OCI-LY7 (cell line): Measurements from ENCODE around the gene MGAT4D. TPM values are rescaled to one million over a fixed set of nuclear protein-coding genes. Genes with fewer than 3 reads are reported as not detected.
"Not testable (repeated sequence)": the region's sequence is repeated elsewhere in the genome, so short reads cannot be mapped to it uniquely, and the experiment has no call there.

Experiments used
- BruUV-seq: library from RNA; stranded (reverse); fragments of 400-500 nt; replicated peaks from 2 replicates; lab custom pipeline; 2021; lab: Mats Ljungman, UMichigan
- CTCF ChIA-PET: fragments of 300-600 bp; sonication (Branson Sonifier 250); formaldehyde crosslinking; loops from one replicate; lab custom pipeline; 2022; ENCODE audit warnings: antibody characterized with exemption; ENCODE audit not compliant: unreplicated experiment; lab: Charles Lee
- POLR2A ChIA-PET: fragments of 300-600 bp; sonication (Branson Sonifier 250); formaldehyde crosslinking; loops from one replicate; lab custom pipeline; 2022; ENCODE audit warnings: antibody characterized with exemption; lab: Charles Lee
- DNase-seq: peaks from one replicate; pipeline ENCODE4 v3.0.0-alpha.2; 2015; ENCODE audit warnings: low spot score
- H2AFZ ChIP-seq: fragments of 200-600 bp; sonication (generic), shearing (Covaris generic); 2 replicates; pipeline ENCODE4 v1.6.1; 2014; ENCODE audit warnings: mild to moderate bottlenecking, antibody characterized with exemption, low read length, moderate library complexity
- H3K27ac ChIP-seq: fragments of 200-600 bp; sonication (generic); 2 replicates; pipeline ENCODE4 v1.5.1; 2014; ENCODE audit warnings: mixed run types, low read depth, mild to moderate bottlenecking, moderate library complexity, low read length, inconsistent platforms; ENCODE audit not compliant: poor library complexity, severe bottlenecking
- H3K36me3 ChIP-seq: fragments of 200-600 bp; sonication (generic); 2 replicates; pipeline ENCODE4 v1.6.1; 2014; ENCODE audit warnings: mild to moderate bottlenecking, antibody characterized with exemption, low read length, moderate library complexity, mixed read lengths; ENCODE audit not compliant: insufficient read depth
- H3K4me1 ChIP-seq: fragments of 200-600 bp; sonication (generic); 2 replicates; pipeline ENCODE4 v1.5.1; 2014; ENCODE audit warnings: mild to moderate bottlenecking, low read length; ENCODE audit not compliant: insufficient read depth, poor library complexity, severe bottlenecking
- H3K4me2 ChIP-seq: fragments of 200-600 bp; sonication (generic); 2 replicates; pipeline ENCODE4 v1.6.1; 2014; ENCODE audit warnings: mild to moderate bottlenecking, low read length
- H3K4me3 ChIP-seq: fragments of 200-600 bp; sonication (generic); 2 replicates; pipeline ENCODE4 v1.5.1; 2014; ENCODE audit warnings: mild to moderate bottlenecking, low read depth, low read length; ENCODE audit not compliant: poor library complexity, severe bottlenecking
- H3K79me2 ChIP-seq: fragments of 200-600 bp; sonication (generic); 2 replicates; pipeline ENCODE4 v1.6.1; 2016; ENCODE audit warnings: low read depth, mild to moderate bottlenecking, low read length, moderate library complexity, mixed read lengths; ENCODE audit not compliant: insufficient read depth
- H3K9me2 ChIP-seq: fragments of 200-600 bp; sonication (generic); 2 replicates; pipeline ENCODE4 v1.6.1; 2016; ENCODE audit warnings: mild to moderate bottlenecking, low read length, mixed read lengths; ENCODE audit not compliant: insufficient read depth
- H3K9me3 ChIP-seq: fragments of 200-600 bp; sonication (generic); 2 replicates; pipeline ENCODE4 v1.6.1; 2014; ENCODE audit warnings: mild to moderate bottlenecking, mixed run types, low read length, mixed read lengths
- H4K20me1 ChIP-seq: fragments of 200-600 bp; sonication (generic); 2 replicates; pipeline ENCODE4 v1.6.1; 2014; ENCODE audit warnings: mild to moderate bottlenecking, antibody characterized with exemption, low read length, moderate library complexity, mixed read lengths; ENCODE audit not compliant: insufficient read depth
- EZH2phosphoT487 ChIP-seq: fragments of 200-600 bp; sonication (generic); IDR thresholded peaks from 2 replicates; pipeline ENCODE4 v1.6.1; 2018; ENCODE audit warnings: low read depth, borderline replicate concordance, mild to moderate bottlenecking, mixed run types, antibody characterized with exemption, low read length, moderate library complexity, mixed read lengths
- intact Hi-C: fragments of 100-400 bp; cut with micrococcal nuclease; formaldehyde crosslinking; loops from one replicate; pipeline ENCODE4 v1.10.0; 2022; ENCODE audit not compliant: unreplicated experiment
- total RNA-seq, 2 experiments: library from RNA; depleted of rRNA in 1 of 2; stranded (reverse); fragments of >200 nt in 1 of 2; shearing (Covaris generic) in 1 of 2; gene quantifications; 2 replicates each; pipeline ENCODE4 v1.2.3, GENCODE V29; 2014 to 2022
- TF ChIP-seq, protein P1 (sequence below): fragments of 200-600 bp; sonication (generic); conservative IDR thresholded peaks from 2 replicates; pipeline ENCODE4 v1.5.1; 2014; ENCODE audit warnings: mild to moderate bottlenecking, antibody characterized with exemption, low read length, moderate library complexity, mixed read lengths

MGAT4D gene
- total RNA-seq, 2 experiments from 2014 or later: not detected

DNA sequence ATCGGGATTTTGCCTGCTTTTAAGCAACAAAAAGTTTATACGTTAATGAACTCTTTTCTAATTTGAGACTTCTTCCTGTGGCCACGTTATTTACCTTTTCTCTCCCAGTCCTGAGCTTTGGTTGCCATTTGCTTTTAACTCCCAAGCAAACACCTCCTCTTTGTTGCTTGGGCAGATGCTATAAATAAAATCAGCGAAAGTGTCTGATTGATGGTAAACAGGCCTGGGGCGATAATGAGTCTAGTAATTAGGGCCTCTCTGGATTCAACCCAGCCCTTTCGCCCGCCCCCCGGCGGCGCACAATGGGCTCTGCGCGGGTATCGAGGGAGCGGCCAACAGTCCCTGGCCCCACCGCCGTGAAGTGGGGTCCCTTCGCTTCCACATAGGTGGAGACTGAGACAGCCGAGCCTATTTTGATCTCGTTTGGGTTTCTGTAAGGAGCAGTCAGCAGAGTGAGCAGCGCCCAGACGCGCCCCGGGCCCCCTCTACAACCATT lies 71.4 kb downstream of the MGAT4D start:
- no peaks in the 10 kb centered on the region for H3K9me2 ChIP-seq
- H3K27ac ChIP-seq: no peak overlapping the region
- peak overlapping the region; percentile 72 for H3K4me3 ChIP-seq
- H3K9me3 ChIP-seq: no peaks in the 10 kb centered on the region
- H3K36me3 ChIP-seq: no peaks in the 10 kb centered on the region
- CTCF ChIA-PET: no interaction called here
- H3K79me2 ChIP-seq: no peaks in the 10 kb centered on the region
- H3K4me1 ChIP-seq: peaks cover 10% of the 10 kb centered on the region
- BruUV-seq: no TSS peak
- peak overlapping the region; percentile 93 for H2AFZ ChIP-seq
- DNase-seq: peak; percentile 19
- H4K20me1 ChIP-seq: no peaks in the 10 kb centered on the region
- intact Hi-C loops: loop anchor here (1.0 to 5.0 kb wide), 3 partner anchors 96 to 424 kb away; partner anchors contain the start of gene ELMOD2
- no peak for TF ChIP-seq EZH2phosphoT487
- TF ChIP-seq, protein P1, sequence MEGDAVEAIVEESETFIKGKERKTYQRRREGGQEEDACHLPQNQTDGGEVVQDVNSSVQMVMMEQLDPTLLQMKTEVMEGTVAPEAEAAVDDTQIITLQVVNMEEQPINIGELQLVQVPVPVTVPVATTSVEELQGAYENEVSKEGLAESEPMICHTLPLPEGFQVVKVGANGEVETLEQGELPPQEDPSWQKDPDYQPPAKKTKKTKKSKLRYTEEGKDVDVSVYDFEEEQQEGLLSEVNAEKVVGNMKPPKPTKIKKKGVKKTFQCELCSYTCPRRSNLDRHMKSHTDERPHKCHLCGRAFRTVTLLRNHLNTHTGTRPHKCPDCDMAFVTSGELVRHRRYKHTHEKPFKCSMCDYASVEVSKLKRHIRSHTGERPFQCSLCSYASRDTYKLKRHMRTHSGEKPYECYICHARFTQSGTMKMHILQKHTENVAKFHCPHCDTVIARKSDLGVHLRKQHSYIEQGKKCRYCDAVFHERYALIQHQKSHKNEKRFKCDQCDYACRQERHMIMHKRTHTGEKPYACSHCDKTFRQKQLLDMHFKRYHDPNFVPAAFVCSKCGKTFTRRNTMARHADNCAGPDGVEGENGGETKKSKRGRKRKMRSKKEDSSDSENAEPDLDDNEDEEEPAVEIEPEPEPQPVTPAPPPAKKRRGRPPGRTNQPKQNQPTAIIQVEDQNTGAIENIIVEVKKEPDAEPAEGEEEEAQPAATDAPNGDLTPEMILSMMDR: 0 out of 2 replicates have a peak, but pooled peaks have one; percentile 12
- POLR2A ChIA-PET: interaction anchor here (1.1 kb wide), 1 partner anchor 53 kb away, joined by 3 read pairs; the partner anchor contains the start of gene SCOC
- peak overlapping the region; percentile 83 for H3K4me2 ChIP-seq

DNA sequence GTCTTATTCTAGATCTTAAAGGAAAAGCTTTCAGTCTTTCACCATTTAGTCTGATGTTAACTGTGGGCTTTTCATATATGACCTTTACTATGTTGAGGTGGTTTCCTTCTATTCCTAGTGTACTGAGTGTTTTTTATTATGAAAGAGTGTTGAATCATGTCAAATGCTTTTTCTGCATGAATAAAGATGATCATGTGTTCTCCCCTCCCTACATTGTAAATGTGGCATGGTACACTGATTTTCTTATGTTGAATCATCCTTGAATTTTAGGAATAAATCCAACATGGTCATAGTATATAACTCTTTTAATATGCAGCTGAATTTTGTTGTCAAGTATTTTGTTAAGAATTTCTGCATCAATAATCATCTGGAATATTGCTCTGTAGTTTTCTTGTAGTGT lies 75.0 kb downstream of the MGAT4D start:
- DNase-seq: no peak
- Histone ChIP-seq H3K4me2 (no peak overlapping the region), H3K79me2 (no peaks in the 10 kb centered on the region), H3K4me1 (peaks cover 9% of the 10 kb centered on the region), H3K4me3 (no peak overlapping the region), H3K27ac (no peak overlapping the region), H3K36me3 (no peaks in the 10 kb centered on the region), H2AFZ (no peak overlapping the region), H3K9me3 (no peaks in the 10 kb centered on the region), H3K9me2 (no peaks in the 10 kb centered on the region), H4K20me1 (no peaks in the 10 kb centered on the region)
- TF ChIP-seq, protein P1: no peak
- no peak for TF ChIP-seq EZH2phosphoT487
- ChIA-PET POLR2A (no interaction called here), CTCF (no interaction called here)
- BruUV-seq: no TSS peak
- intact Hi-C loops: no loop called here

DNA sequence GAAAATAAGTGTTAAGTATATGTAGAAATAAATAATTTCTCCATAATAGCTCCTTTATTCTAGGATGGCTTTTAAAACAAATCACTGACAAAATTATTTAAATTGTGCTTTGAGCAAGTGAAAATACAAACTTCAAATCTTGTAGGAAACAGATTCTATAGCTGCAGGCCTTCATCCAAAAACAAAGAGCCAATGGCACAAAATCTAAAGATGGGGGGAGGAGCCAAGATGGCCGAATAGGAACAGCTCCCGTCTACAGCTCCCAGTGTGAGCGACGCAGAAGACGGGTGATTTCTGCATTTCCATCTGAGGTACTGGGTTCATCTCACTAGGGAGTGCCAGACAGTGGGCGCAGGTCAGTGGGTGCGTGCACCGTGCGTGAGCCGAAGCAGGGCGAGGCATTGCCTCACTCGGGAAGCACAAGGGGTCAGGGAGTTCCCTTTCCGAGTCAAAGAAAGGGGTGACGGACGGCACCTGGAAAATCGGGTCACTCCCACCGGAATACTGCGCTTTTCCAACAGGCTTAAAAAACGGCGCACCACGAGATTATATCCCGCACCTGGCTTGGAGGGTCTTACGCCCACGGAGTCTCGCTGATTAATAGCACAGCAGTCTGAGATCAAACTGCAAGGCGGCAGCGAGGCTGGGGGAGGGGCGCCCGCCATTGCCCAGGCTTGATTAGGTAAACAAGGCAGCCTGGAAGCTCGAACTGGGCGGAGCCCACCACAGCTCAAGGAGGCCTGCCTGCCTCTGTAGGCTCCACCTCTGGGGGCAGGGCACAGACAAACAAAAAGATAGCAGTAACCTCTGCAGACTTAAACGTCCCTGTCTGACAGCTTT lies 84.7 kb downstream of the MGAT4D start:
- BruUV-seq, H3K9me2 ChIP-seq, H4K20me1 ChIP-seq, H3K27ac ChIP-seq, CTCF ChIA-PET, H3K79me2 ChIP-seq, H3K4me2 ChIP-seq, H3K9me3 ChIP-seq, H3K4me3 ChIP-seq, H3K36me3 ChIP-seq, H3K4me1 ChIP-seq, H2AFZ ChIP-seq, intact Hi-C loops, DNase-seq: not testable (repeated sequence)
- POLR2A ChIA-PET: interaction anchor here (1.5 kb wide), 1 partner anchor 25 kb away, joined by 4 read pairs; no protein-coding TSS in a partner anchor
